K562 (cell line): Measurements from ENCODE around the gene LCA5. TPM values are rescaled to one million over a fixed set of nuclear protein-coding genes. Genes with fewer than 3 reads are reported as not detected.

Experiments used
- BCLAF1 ChIP-seq, 2 experiments: fragments of 450-650 bp in 1 of 2; IDR thresholded peaks; 2 replicates each; pipeline ENCODE4 v1.6.1; 2011 to 2017; ENCODE audit warnings: low read depth in 2 of 2, antibody characterized with exemption in 1 of 2, borderline replicate concordance in 1 of 2, low read length in 1 of 2, mild to moderate bottlenecking in 1 of 2, mixed read lengths in 1 of 2; ENCODE audit not compliant: control insufficient read depth in 1 of 2
- BCOR ChIP-seq: fragments of 450-650 bp; IDR thresholded peaks from 2 replicates; pipeline ENCODE4 v1.6.1; 2016
- CHAMP1 ChIP-seq: fragments of 450-650 bp; IDR thresholded peaks from 2 replicates; pipeline ENCODE4 v1.6.1; 2016; ENCODE audit warnings: mild to moderate bottlenecking
- CHCHD3 ChIP-seq: fragments of 250-450 bp; sonication (Bioruptor Pico); IDR thresholded peaks from 2 replicates; pipeline ENCODE4 v2.1.2; 2022; ENCODE audit warnings: mild to moderate bottlenecking
- DMBX1 ChIP-seq: fragments of 250-450 bp; sonication (Bioruptor Pico); IDR thresholded peaks from 2 replicates; pipeline ENCODE4 v1.8.0; 2022; ENCODE audit warnings: inconsistent platforms, mild to moderate bottlenecking, moderate library complexity, borderline replicate concordance
- ELK3 ChIP-seq: fragments of 450-650 bp; formaldehyde crosslinking; IDR thresholded peaks from 2 replicates; pipeline ENCODE4 v1.4.0; 2020; ENCODE audit warnings: mild to moderate bottlenecking
- FOXK1 ChIP-seq: sonication (generic); formaldehyde crosslinking; IDR thresholded peaks from 2 replicates; pipeline ENCODE4 v1.8.0; 2022; ENCODE audit warnings: missing genetic modification reagents, mild to moderate bottlenecking, borderline replicate concordance
- MBD2 ChIP-seq: sonication (generic); IDR thresholded peaks from 2 replicates; pipeline ENCODE4 v1.6.1; 2016; ENCODE audit warnings: low read depth, borderline replicate concordance
- NR3C1 ChIP-seq: sonication (generic); formaldehyde crosslinking; IDR thresholded peaks from 2 replicates; pipeline ENCODE4 v1.8.1; 2022; ENCODE audit warnings: missing genetic modification reagents
- POLR2H ChIP-seq: IDR thresholded peaks from 2 replicates; pipeline ENCODE4 v1.6.1; 2016; ENCODE audit warnings: missing genetic modification characterization, low read depth, mild to moderate bottlenecking, control low read depth, missing compliant biosample characterization, moderate library complexity
- PRDM10 ChIP-seq: fragments of 450-650 bp; IDR thresholded peaks from 2 replicates; pipeline ENCODE4 v1.6.1; 2018; ENCODE audit not compliant: partially characterized antibody
- ZC3H11A ChIP-seq: IDR thresholded peaks from 2 replicates; pipeline ENCODE4 v1.6.1; 2012; ENCODE audit warnings: low read depth, low read length, improper control_type of control experiment
- ZFP36 ChIP-seq: fragments of 150-350 bp; IDR thresholded peaks from 2 replicates; pipeline ENCODE4 v1.6.1; 2018; ENCODE audit warnings: low read length, low read depth; ENCODE audit not compliant: partially characterized antibody
- ZNF561 ChIP-seq: fragments of 450-650 bp; formaldehyde crosslinking; conservative IDR thresholded peaks from 2 replicates; pipeline ENCODE4 v1.4.0; 2020; ENCODE audit warnings: mild to moderate bottlenecking, moderate library complexity
- ZNF717 ChIP-seq: fragments of 250-450 bp; sonication (Bioruptor Pico); IDR thresholded peaks from 2 replicates; pipeline ENCODE4 v1.5.0; 2021
- polyA plus RNA-seq, 8 experiments: library from polyadenylated mRNA; depleted of rRNA in 4 of 8; stranded (reverse) in 5 of 8; unstranded in 3 of 8; fragments of >200 nt; fragmentation: Nextera tagmentation in 2 of 8; fragmentation: Illumina TruSeq in 1 of 8; extraction: Ambion mirVana in 2 of 8; extraction: Trizol in 1 of 8; gene quantifications; 2 replicates each; pipeline versions ENCODE4 v1.2.1 to v1.2.3, GENCODE V29; 2011 to 2014; ENCODE audit warnings: inconsistent platforms in 1 of 8, missing spikeins in 1 of 8
- total RNA-seq, 7 experiments: library from RNA; depleted of rRNA in 6 of 7; stranded (reverse); fragments of >200 nt in 6 of 7; fragmentation: Illumina TruSeq in 2 of 7; extraction: Trizol in 2 of 7; gene quantifications; 2 replicates each; pipeline versions ENCODE4 v1.2.1 to v1.2.3, GENCODE V29; 2011 to 2021; ENCODE audit warnings: low replicate concordance in 1 of 7

Gene LCA5
- total and polyA plus RNA-seq, 9 of the 15 experiments (the other 6 are each of a cell fraction or from before 2014, with no cell fraction given) = 1.0 to 3.4 (median 1.8) TPM

GRCh38 chr6:79544939-79545450, 7.8 kb upstream of the LCA5 start (continued):
- TF ChIP-seq BCLAF1 (IDR thresholded peaks at IDR 0.05; ENCODE audit: borderline replicate concordance in 1 of 2, control insufficient read depth in 1 of 2, low read depth in 2 of 2, low read length in 1 of 2) (peak in 1 of 2 experiments; percentile 70; a peak in 1 of 4 replicates), CHAMP1 (peak; percentile 89), DMBX1 (CRISPR knock-in tag) (no peak; the same call in 1 of the 2 replicates), ELK3 (CRISPR knock-in tag) (no peak), FOXK1 (CRISPR knock-in tag) (no peak), ZFP36 (peak; percentile 33), NR3C1 (CRISPR knock-in tag) (no peak), ZC3H11A (0 out of 2 replicates have a peak, but pooled peaks have one; percentile 46), BCOR (peak; percentile 57; the same call in 1 of the 2 replicates), POLR2H (tag) (peak; percentile 10; the same call in 1 of the 2 replicates), MBD2 (no peak), CHCHD3 (CRISPR knock-in tag) (no peak), ZNF561 (CRISPR knock-in tag) (no peak), PRDM10 (peak; percentile 92), ZNF717 (CRISPR knock-in tag) (no peak)
